GM19239 (cell line): ENCODE results near the gene FABP1.

Source experiments
- DNase-seq: peaks from one replicate; pipeline ENCODE4 v3.0.0; 2011; ENCODE audit warnings: low spot score; ENCODE audit not compliant: insufficient read length
- FAIRE-seq: peaks from 2 replicates; lab custom pipeline; 2011; peaks lifted over from hg19 to GRCh38; lab: Jason Lieb, UNC

The FABP1 gene

DNA sequence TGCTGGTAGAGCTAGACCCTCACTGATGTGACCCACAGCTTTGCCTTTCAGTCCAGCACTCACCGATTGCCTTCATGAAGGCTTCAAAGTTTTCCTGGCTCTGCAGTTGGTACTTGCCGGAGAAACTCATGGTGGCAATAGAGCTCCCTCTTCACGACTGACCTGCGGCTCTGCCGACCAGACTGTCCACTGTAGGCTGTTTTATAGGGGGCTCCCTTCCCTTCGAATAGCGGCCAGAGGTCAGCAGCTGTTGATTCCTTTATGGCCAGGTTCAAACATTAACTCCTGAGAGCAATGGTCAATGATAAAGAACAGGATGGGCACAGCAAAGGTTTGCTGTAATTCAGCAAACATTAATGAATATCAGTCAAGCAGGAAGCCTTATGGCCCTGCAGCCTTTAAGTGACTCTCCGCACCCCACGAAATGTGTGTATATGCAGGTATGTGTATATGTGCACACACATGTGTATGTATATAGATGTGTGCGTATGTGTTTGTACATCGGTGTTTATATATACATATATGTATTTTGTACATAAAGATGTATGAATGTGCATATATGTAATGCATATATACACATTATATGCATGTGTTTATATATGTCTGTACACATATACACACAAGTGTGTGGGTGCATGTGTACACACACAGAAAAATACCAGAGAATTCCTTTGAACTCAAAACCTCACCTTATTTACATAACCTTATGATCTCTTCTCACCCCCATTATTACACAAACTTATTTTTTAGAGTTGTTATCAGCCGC is at the start of gene FABP1:
TSS of gene FABP1 (minus strand) at position 175 of the 766 bp plus-strand sequence. CDS start at position 130, 45 bp downstream.
- FAIRE-seq = no peak
- no peak for DNase-seq

DNA sequence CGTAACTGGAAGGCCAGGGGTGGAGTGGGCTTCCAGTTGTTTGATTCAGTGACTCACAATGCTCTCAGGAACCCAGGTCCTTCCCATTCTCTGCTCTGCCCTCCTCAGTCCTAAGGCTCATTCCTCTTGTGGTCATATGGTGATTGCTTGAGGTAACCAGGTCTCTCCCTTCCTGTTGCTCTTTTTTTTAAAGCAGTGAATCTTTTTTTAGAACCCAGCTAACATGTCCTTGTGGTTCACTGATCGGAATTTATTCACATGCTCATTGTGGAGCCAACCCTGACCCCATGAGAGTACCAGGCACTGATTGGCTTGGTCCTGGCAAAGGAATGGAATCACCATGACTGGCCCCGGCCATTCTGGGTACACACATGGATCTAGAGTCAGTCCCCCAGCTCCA is 49.7 kb upstream of the FABP1 start:
- no peak for FAIRE-seq

DNA sequence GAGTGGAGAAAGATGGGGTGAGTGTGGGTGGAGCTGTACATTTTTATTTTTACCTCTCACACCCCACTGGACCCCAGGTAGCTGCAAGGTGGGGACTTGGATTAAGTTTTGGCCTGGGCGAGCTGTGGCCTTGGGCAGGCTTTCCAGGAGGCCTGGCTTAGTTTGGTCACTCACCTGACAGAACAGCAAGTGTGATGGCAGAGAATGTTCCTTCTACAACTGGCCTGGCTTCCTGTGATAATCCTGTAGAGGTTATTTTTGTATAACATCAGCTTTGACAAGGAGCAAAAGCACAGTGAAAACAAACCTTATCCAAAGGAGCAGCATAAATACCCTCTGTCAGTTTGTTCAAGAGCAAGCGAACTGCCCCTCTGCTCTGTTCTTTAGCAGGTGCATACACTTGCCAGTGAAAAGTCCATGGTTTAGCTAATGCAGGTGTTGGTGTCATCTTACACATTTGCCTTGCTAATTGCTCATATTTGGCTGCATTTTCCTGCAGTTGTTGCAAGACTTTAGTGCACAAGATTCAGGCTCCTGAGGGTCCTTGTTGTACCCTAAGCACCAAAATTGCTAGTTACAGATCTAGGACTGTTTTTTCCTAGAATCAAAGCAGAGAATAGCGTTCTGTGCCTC is 48.6 kb upstream of the FABP1 start:
- FAIRE-seq (no peak), DNase-seq (no peak)

More for the DNA sequence above, 49.7 kb upstream of the FABP1 start:
- DNase-seq = no peak

DNA sequence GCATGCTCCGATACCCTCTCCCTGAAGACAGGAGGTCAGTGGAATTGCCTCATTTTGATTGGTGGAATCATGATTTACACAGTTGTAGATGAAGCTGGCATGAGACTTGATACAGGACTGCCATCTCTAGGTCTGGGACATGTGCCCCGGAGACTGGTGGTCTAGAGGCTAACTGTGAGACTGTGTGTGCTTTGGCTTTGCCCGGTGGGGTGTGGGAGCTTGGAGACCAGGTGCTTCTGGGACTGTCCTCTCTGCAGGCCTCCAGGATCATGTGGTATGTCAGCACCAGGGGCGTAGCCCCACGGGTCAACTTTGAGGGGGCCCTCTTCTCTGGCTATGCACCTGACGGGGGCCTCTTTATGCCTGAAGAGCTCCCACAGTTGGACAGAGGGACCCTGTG is 45.0 kb upstream of the FABP1 start:
- DNase-seq (no peak), FAIRE-seq (no peak)

DNA sequence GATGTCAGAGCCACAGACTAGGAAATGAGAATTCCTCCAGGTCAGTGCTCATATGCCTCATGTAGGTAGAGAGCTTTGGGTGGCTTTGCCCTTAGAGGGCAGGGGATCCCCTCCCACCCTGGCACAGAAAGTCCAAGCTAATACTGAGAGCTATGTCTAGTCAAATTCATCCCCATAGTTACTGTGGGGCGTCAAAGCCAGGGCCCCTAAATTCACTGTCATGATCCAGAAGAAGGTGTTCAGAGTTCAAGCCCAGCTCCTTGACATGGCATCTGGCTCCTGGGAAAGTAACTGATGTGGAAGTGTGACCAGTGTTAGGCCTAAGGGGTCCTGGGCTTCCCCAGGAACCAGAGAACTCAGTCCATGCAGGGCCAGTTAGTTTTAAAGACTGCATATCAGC is 44.1 kb upstream of the FABP1 start:
- no peak for FAIRE-seq
- no peak for DNase-seq

DNA sequence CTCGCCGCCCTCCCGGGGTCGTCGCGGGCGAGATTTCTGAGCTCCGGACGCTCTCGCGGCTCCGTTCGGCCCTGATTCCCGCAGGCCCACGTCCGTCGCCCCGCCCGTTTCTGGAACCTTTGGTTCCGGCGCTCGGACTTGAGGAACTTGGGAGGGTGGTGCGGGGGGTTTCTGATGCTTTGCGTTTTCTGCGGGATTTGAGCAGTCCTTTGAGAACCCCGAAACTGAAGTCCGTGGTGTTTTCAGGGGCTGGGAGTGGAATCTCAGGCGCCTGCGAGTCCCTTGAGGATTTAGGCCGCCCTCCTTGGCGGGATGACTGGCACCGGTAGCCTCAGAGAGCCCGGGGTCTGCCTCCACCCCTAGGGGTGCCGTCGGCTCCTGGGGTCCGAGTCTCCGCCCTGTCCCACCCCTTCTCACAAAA is 42.6 kb upstream of the FABP1 start:
- FAIRE-seq = no peak
- no peak for DNase-seq

DNA sequence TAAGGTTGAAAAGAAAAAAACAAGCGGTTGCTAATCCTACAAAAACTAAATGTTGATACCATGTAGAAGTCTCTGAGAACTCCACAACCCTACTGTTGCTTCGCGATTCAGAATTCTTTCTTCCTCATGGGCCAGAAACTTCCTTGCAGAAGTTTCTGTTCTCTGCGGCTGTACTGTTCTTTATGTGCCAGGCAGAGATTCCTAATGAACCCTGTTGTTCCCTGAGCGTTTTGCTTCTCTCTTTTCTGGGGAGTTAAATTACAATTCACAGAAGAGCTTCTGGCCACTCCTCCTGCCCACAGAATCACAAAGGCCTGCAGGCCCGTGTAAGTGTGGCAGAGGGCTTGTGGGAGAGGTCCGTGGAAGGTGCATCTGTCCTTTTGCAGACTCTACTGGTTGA is 40.5 kb upstream of the FABP1 start:
- DNase-seq (no peak), FAIRE-seq (no peak)

DNA sequence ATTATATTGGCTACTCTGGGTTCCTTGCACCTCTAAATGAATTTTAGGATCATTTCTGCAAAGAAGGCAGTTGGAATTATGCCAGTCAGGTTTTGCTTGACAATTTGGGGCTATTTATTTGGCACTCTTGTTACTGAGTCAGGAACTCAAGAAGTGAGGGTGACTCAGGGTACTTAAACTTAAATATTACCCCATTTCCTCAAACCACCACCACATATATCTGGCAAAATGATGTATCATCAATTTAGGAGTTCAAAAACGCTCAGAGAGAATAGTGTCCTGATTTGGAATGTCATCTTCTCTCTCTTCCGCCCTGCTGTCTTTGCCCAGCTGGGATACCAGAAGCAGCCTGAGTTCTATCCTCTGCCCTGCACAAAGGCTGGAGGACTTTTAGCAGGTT is 39.9 kb upstream of the FABP1 start:
- no peak for FAIRE-seq
- DNase-seq = no peak

DNA sequence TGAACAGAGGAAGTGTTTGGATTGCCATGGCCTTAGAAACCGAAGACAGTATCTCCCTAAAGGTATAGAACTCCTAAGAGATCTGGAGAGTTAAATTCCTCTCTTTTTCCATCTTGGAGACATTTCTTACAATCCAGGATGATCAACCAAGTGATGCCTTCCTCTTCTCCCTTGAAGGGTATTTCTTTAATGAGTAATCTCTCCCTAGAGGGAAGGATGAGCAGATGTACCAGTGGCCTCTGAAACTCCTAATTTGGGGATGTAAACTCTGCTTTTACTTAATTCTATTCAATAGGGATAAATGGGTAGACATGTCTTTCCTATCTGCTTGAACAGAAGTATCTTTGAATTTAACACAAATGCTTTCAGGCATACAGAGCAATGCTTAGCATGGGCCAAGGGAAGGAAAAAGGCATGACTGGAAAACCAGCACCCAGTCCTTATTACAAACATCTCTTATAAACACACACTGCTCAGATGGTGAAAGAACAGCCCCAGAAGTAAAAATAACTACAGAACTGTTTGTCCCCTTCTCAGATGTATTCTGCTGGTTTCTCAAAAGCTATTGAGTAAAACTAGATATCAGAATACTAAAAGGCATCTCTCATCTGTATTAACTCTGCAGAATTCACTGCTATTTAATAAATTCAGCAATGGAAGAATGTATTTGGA is 37.6 kb upstream of the FABP1 start:
- DNase-seq (no peak), FAIRE-seq (no peak)

DNA sequence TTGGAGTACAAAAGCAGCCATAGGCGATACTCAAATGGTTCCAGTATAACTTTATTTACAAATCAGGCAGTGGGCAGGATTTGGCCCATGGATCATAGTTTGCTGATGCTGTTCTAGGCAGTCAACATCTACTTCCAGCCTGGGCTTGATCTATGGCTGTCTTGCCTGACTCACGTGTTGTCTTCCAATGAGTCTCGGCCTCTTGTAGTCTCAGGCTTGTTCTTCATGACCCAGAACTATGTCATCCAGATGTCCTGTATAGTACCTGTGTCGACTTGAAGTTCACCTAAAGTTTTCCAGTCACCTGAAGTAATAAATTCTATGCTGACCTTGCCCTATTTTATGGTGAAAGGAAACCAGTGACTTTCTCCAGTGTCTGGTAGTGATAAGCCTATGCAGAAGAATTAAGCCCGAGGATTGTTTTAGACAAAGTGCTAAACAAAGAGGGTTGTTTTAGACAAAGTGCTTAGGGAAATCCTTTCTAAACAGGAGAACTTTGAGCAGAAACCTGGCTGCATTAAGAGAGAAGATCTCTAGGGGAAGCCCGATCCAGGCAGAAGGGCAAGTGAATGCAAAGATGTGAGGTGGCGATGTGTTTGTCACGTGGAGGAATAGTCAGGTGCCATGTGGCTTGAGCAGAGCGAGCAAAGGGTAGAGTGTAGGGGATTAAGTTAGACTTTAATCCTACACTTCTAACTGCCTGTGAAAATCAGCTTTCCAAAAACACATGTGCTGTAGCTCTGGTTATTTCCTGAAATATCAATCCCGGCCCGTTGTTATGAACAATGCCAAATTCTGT is 33.8 kb upstream of the FABP1 start:
- FAIRE-seq (no peak), DNase-seq (no peak)

DNA sequence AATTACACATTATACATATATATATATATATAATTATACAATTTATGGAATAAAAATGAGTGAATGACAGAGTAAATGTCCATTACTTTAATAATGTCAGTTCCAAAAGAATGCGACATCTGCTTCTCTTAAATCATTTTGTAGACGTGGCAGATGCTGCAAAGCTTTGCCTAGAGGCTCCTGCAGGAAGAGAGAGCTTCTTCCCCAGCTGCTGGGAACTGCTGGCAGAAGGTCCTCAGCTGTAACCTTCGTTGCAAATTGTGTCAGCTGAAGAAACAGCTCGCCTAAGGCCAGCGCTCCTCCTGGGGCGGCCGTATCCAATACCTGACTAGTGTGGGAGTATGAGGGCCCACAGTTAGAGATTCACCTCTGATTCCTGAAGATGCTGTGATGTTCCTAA is 32.7 kb upstream of the FABP1 start:
- DNase-seq (no peak), FAIRE-seq (no peak)

DNA sequence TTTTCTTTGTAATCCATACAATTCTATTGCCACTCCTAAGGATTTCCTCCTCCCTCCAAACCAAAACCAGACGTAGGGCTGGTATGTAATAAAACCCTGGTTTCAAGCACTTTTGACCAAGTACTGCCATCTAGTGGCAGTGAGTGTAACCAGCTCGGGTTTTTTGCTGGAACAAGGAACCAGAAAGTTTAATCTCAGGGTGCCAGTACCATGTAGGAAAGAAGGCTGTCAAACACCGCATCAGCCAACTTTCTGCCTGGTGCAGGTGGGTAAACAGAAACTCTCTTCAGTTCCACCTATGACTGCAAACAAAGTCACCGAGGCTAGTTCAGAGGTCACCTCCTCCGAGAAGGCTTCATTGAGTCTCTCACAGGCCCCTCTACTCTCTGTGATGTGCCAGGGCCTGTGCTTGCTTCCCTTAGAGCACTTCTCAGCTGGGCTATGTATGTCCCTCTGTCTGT is 32.1 kb upstream of the FABP1 start:
- DNase-seq (peak; percentile 41), FAIRE-seq (peak; percentile 93)

DNA sequence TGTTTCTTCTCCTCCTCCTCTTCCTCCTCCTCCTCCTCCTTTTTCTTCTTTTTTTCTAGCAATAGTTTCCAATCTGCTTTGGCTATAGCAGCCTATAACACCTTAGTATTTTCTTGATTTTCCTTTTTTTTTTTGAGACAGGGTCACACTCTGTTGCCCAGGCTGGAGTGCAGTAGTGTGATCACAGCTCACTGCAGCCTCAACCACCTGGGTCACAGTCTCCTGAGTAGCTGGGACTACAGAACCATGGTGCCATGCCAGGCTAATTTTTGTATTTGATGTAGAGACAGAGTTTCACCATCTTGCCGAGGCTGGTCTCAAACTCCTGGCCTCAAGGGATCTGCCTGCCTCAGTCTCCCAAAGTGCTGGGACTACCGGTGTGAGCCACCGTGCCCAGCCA is 31.6 kb upstream of the FABP1 start:
- no peak for FAIRE-seq
- no peak for DNase-seq

DNA sequence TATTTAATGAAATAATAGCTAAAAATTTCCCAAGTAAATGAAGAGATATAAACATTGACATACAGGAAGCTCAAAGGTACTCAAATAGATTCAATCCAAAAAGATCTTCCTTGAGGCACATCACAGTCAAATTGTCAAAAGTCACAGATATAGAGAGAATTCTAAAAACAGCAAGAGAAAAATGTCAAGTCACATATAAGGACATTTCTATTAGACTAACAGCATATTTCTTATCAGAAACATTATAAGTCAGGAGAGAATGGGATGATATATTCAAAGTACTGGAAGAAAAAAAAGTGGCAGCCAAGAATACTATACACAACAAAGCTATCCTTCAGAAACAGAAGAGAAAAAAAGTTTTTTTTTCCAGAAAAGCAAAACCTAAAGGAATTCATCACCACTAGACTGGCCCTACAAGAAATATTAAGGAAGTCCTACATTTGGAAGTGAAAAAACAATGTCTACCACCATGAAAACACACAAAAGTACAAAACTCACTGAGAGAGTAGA is 21.1 kb upstream of the FABP1 start:
- FAIRE-seq (no peak), DNase-seq (no peak)

DNA sequence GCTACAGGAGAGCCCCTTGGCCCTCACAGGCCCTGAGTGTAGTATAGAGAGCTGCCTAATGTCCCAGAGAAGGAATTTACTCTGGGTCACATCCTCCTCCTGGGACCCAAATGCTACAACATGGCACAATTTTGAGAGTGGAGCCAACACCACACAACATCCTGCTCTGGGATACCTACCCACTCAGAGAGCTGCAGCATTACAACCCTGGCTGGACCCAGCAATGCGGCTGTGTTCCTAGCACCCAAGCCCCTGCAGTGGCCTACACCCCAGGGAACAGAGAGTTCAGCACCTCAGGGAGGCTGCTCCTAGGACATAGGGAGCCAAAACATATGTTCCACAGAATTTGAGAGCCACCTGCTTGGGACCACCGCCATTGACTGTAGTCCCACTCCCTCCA is 19.3 kb upstream of the FABP1 start:
- no peak for FAIRE-seq
- no peak for DNase-seq

DNA sequence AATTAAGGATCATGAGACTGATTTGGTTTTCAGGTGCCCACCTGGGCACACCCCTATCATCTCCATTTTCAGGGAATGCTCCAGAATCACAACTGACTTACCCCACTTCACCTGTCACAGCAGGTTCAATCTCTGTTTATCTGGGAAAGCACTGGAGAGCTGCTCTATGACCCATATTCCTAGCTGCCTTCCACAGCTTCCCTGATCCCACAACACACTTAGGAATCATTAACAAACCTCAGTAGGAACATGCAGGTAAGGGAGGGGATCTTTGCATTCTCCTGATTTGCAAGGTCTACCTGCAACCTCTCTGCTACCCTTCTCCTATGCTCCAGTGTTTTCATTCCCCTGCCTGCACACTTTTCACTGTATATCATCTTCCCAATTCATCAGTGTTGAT is 18.7 kb upstream of the FABP1 start:
- DNase-seq (no peak), FAIRE-seq (no peak)

DNA sequence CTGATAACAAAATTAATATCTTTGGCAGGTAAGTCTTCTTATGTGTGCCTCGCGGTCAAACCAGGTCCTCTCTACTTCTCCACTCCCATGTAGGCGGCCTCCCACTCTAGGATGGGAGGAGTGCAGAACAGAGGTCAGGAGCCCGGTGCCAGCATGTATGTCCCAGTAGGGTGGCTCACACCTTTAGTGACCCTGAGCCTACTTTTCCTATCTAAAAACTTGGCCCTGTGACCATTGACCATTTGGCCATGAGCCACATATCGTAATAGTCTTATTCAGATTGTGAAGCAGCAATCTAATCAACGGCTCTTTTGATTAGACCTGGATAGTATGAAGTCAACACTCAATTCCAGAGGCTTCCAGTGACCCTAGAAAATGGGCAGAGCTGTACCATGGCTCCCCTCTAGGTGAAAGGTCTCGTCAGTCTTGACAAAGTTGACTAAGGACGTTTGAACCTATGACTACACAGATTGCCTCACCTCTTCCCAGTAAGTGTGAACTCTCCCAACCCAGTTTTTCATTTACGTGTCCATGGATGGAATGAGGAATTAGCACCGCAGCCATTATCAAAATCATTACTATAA is 17.1 kb upstream of the FABP1 start:
- FAIRE-seq (no peak), DNase-seq (no peak)

DNA sequence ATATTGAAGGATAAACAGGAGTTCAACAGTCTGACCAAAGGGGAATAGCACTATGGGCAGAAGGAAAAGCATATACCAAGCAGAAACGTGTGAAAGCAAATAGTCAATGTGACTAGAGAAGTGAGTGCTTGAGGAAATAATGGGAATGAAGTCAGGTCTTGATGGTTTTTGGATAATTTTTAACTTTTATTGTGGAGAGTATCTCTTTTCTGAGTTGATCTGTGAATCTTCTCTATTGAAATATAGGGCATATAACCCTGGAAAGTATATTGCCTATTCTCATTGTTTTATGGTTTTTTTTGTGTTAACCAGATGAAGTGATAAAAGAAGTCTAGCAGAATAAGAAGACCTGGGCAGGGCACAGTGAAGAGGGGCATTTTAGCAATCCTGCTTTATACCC is 16.4 kb upstream of the FABP1 start:
- FAIRE-seq (no peak), DNase-seq (no peak)

DNA sequence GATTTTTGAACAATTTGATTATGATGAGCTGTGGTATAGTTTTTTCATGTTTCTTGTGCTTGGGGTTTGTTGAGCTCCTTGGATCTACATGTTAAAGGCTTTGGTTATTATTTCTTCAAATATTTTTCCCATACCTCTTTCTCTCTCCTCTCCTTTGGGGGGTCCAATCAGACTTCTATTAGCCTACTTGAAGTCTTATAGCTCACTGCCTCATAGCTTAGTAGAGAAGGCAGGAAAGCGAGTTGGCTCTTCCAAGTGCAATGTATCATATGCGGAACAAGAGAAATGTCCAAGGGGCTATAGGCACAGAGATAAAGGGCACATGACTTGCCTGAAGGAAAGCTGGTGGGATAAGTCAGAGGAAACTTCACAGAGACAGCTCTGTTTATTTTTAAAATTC is 14.1 kb upstream of the FABP1 start:
- FAIRE-seq (no peak), DNase-seq (no peak)

DNA sequence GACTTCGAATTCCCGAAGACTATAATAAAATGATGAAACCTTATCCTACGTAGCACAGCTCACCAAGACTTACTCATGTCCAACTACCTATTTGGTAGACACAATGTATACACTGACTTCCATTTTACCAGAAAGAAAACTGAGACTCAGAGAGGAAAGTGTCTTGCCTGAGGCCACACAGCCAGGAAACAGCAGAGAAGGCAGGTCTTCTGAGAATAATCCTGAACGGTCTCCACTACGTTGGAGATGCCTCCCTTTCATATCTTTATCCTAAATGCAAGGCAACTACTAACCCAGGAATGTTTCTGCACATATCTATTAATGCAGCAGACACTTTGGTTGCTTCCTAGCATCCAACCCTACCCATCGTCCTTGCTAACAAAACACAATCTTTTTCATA is 11.9 kb upstream of the FABP1 start:
- FAIRE-seq (no peak), DNase-seq (no peak)
